GM18505 (cell line): ENCODE measurements around the gene GABRG3.

Experiments
- ATAC-seq: cut with Tn5 transposase; IDR thresholded peaks from one replicate; pipeline ENCODE4 v1.9.1; 2021; ENCODE audit not compliant: unreplicated experiment
- POLR2A ChIP-seq: IDR thresholded peaks from 4 replicates; pipeline ENCODE4 v1.6.1; 2011; ENCODE audit warnings: borderline replicate concordance; ENCODE audit not compliant: insufficient read depth, insufficient read length; ENCODE audit errors: extremely low read depth

The GABRG3 gene

DNA sequence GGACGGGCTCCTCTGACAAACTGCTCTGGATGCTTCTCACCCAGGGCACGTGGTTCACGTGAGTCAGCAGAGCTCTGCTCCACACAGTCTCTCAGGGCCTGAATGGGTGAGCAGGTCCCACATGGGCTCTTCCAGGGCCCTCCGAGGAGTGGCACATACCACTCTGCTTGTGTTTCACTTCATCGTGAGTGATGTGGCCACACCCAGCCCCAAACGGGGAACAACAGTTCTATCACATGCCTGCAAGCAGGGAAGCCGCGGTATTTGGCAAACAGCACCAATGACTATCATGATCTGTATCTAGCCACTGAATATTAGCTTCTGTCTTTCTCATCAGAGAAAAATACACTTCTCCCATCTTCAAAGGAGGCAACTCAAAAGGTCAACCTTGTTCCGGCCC, 352.8 kb downstream of the GABRG3 start:
- no peak for TF ChIP-seq POLR2A
- ATAC-seq, result no peak

DNA sequence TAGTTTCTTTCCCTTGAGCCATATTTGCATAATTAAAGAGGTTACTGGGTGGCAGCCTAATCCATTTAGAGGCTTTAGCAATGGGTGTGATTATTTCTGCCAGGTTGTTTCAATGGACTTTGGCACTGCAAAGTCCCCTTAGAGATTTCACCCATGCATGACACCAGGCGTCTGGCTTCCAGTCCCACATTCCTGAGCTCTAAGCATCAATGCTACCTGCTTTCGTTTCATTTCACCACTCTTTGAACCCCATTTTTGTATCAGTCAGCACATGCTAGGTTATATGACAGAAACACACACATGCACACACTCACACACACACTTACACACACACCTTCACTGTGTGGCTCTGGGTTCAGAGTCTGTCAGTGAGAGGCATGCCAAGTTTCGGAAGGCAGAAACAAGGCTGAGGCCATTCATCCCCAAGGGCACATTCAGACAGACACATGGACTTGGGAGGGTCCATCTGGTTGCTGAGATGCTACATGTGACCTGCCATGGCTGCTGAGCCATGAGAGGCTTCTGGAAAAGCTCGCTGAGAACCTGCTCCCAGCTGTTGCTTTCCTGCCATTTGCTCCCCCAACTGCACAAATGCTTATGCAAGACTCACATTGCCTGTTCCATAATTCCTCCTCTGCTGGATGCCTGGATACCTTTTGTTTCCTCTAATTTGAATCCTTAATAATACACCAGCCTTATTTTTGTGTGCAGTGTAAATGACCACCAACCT, 354.1 kb downstream of the GABRG3 start:
- no peak for TF ChIP-seq POLR2A
- no peak for ATAC-seq

- no peak for TF ChIP-seq POLR2A
- ATAC-seq, result no peak
These were observed 356.6 kb downstream of the GABRG3 start for GRCh38 chr15:27327467-27328025.

DNA sequence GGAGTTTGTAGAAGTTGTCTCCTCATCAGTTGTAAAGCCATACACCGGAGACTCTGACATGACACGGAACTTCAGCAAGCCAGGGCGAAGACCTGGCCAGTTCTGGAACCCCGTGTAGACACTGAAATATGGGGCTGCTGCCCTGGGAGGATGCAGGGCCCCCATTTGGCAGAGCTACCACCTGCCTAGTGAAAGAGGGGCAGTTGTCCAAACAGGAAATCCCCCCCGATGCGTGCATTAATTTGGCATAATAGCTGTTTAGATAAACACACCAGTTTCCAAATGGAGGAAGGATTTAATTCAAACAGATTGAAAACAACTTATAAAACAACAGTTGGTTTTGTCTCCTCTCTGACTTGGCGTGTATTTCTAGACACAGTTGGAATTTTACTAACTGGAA, 357.2 kb downstream of the GABRG3 start:
- no peak for ATAC-seq
- TF ChIP-seq POLR2A, result no peak

DNA sequence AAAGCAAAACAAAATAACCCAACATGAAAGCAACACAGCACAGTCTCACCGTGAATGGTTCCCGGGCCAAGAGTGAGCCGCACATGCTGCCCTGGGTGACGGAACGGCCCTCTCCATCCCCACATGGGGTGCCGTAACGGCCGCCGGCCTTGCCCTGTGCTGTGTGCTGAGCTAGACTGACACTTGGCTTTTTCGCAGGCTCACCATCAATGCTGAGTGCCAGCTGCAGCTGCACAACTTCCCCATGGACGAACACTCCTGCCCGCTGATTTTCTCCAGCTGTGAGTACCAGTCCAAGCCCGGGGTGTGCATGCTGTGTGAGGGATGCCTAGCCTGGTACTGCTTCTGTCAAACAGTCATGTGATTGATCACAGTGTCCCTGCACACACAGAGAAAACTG, 357.6 kb downstream of the GABRG3 start:
- ATAC-seq, result no peak
- no peak for TF ChIP-seq POLR2A

- no peak for ATAC-seq
- no peak for TF ChIP-seq POLR2A
These were observed 359.3 kb downstream of the GABRG3 start for GRCh38 chr15:27330326-27330725.

GRCh38 chr15:27336676-27337075, 365.7 kb downstream of the GABRG3 start:
- no peak for TF ChIP-seq POLR2A
- ATAC-seq, result no peak

GRCh38 chr15:27339138-27339537, 368.2 kb downstream of the GABRG3 start:
- no peak for ATAC-seq

GRCh38 chr15:27341780-27342343, 370.9 kb downstream of the GABRG3 start:
- no peak for TF ChIP-seq POLR2A
- ATAC-seq, result no peak

More at GRCh38 chr15:27339138-27339537, 368.2 kb downstream of the GABRG3 start:
- TF ChIP-seq POLR2A, result no peak

DNA sequence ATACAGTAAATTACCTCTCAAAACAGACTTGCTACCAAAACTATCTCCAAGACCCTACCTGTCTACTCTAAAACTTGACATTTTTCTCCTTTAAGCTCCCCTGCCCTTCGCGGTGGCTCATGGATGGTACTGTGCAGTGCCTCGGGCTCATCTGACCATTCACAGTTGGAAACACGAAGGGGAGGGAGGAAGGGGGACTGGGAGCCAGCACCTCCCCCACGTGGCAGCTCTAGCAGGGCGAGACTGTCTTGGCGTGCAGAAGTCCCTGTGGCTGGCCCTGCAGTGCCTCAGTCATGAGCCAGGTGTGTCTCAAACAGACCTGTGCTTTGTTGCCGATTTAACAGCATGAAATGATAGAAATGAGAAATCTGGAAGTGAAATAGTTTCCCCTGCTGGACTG, 372.0 kb downstream of the GABRG3 start:
- no peak for ATAC-seq
- no peak for TF ChIP-seq POLR2A

GRCh38 chr15:27352136-27352535, 381.2 kb downstream of the GABRG3 start:
- no peak for ATAC-seq
- no peak for TF ChIP-seq POLR2A

GRCh38 chr15:27353856-27354255, 382.9 kb downstream of the GABRG3 start:
- no peak for ATAC-seq
- TF ChIP-seq POLR2A, result no peak

DNA sequence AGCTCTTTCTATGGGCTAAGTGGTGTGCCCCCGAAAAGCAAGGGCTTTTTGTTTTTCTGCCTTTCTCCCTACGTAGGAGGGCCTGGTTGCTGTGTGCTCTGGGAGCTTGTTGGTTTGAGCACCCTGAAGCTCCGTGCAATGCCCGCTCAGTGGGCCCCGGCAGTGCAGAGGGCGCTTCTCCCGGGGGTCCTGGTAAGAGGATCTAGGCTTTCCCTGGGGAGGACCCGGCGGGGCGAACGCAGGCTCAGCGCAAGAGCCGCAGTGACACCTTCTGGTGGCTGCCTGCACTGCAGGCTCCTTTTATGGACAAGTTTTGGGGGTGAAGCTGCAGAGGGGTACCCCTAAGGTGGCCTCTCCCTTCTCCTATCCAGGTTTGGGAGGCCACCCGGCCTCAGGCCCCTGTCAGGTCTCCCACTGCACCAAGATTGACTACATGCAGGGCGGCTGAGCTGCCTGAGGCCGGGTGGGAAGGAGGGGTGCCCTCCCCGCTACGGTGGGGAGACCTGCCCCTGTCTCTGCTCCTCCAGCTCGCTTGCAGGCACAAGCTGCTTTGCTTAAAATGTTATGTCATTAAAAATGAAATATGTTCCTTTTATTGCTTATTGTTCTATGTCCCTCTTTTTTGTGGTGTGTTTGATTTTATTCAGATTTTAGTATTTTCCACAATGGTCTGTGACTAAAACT, 387.9 kb downstream of the GABRG3 start:
- no peak for ATAC-seq
- TF ChIP-seq POLR2A, result no peak

DNA sequence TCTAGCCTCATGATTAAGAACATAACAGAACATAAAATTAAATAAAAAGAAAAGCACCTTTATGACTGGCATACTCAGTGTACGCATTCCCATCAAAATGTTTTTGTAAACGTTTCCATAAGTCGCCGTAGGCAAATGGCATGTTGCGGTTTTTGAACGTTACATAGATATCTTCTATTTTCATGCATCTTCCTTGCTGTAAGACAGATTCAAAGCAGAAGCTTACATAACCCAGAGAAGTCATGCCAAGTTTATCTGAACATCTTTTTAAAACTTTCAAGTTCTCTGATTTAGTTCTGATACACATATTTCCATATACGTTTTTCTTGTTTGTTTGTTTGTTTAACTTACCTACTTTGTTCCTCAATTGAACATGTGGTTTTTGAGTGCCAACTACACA, 388.6 kb downstream of the GABRG3 start:
- no peak for ATAC-seq
- no peak for TF ChIP-seq POLR2A
